ENCODE results near the gene ANKRD9.

Gene ANKRD9

GRCh38 chr14:102471921-102472790, 37.4 kb downstream of the ANKRD9 start:
- no peak for DNase-seq (ENCODE audit: low read depth)

- no peak for DNase-seq (ENCODE audit: low read depth)
These were observed 40.3 kb downstream of the ANKRD9 start for GRCh38 chr14:102469261-102469660.

- no peak for DNase-seq (ENCODE audit: low read depth)
These were observed 44.7 kb downstream of the ANKRD9 start for GRCh38 chr14:102464846-102465341.

GRCh38 chr14:102464006-102464405, 45.6 kb downstream of the ANKRD9 start:
- no peak for DNase-seq (ENCODE audit: low read depth)

GRCh38 chr14:102462391-102462790, 47.2 kb downstream of the ANKRD9 start:
- no peak for DNase-seq (ENCODE audit: low read depth)

GRCh38 chr14:102461490-102462338, 47.9 kb downstream of the ANKRD9 start:
- no peak for DNase-seq (ENCODE audit: low read depth)

- DNase-seq (ENCODE audit: low read depth), result no peak
These were observed 52.1 kb downstream of the ANKRD9 start for GRCh38 chr14:102457509-102457908.

- DNase-seq (ENCODE audit: low read depth), result no peak
These were observed 54.9 kb downstream of the ANKRD9 start for GRCh38 chr14:102454711-102455110.

- DNase-seq (ENCODE audit: low read depth), result no peak
These were observed 57.3 kb downstream of the ANKRD9 start for GRCh38 chr14:102452302-102452701.
